Transverse colon (tissue), 3 donors: ENCODE measurements around the gene TRANK1.

Source experiments
- POLR2A ChIP-seq: fragments of 450-650 bp; IDR thresholded peaks from one replicate; pipeline ENCODE4 v1.6.1; 2016; ENCODE audit warnings: antibody characterized with exemption, mild to moderate bottlenecking, moderate library complexity
- TF ChIP-seq, protein P1 (sequence below), 5 experiments: fragments of 200-600 bp in 3 of 5; fragments of 450-650 bp in 2 of 5; sonication (generic) in 3 of 5; IDR thresholded peaks; 1 replicate in 2 of 5; 2 replicates in 3 of 5; pipeline ENCODE4 v1.5.1; 2016 to 2017; ENCODE audit warnings: antibody characterized with exemption in 5 of 5, inconsistent platforms in 3 of 5, mild to moderate bottlenecking in 2 of 5, moderate library complexity in 1 of 5

DNA sequence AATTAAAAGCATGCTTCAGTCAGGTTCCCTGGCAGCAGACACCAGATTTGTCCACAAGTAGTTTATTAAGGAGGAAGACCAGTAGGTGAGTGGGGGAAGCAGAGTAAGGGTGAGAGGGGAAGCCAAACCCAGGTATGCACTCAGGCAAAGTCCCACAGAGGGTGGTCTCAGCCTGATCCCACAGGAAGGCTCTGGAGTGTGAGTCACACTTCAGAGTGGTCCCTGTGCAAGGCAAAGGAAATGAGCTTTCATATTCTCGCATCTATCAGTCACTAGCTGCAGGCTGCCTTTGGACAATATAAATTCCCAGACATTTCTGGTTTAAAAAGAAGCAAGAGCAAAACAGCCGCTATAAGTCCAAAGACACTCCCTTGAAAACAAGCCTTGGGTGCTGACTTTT, 78.5 kb downstream of the TRANK1 start:
- TF ChIP-seq, protein P1, sequence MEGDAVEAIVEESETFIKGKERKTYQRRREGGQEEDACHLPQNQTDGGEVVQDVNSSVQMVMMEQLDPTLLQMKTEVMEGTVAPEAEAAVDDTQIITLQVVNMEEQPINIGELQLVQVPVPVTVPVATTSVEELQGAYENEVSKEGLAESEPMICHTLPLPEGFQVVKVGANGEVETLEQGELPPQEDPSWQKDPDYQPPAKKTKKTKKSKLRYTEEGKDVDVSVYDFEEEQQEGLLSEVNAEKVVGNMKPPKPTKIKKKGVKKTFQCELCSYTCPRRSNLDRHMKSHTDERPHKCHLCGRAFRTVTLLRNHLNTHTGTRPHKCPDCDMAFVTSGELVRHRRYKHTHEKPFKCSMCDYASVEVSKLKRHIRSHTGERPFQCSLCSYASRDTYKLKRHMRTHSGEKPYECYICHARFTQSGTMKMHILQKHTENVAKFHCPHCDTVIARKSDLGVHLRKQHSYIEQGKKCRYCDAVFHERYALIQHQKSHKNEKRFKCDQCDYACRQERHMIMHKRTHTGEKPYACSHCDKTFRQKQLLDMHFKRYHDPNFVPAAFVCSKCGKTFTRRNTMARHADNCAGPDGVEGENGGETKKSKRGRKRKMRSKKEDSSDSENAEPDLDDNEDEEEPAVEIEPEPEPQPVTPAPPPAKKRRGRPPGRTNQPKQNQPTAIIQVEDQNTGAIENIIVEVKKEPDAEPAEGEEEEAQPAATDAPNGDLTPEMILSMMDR (IDR thresholded peaks at IDR 0.05): no peak
- TF ChIP-seq POLR2A: no peak
